Spleen (tissue), 11 donors: Measurements from ENCODE around the gene SHC4. TPM values are rescaled to one million over a fixed set of nuclear protein-coding genes. Genes with fewer than 3 reads are reported as not detected.

Source experiments
- DNase-seq: peaks from one replicate; pipeline ENCODE4 v3.0.0-alpha.2; 2020
- H3K27ac ChIP-seq, 8 donors: fragments of 200-600 bp; sonication (generic) in 7 of 8; 1 replicate in 4 of 8; 2 replicates in 4 of 8; pipeline versions ENCODE4 v1.5.0 to v1.8.0; 2016 to 2021; ENCODE audit warnings: inconsistent platforms in 4 of 8, mild to moderate bottlenecking in 4 of 8, moderate library complexity in 1 of 8
- H3K27me3 ChIP-seq, 7 donors: fragments of 200-600 bp; sonication (generic) in 6 of 7; replicated peaks in 1 of 7; 1 replicate in 4 of 7; 2 replicates in 3 of 7; pipeline versions ENCODE4 v1.5.0 to v1.8.0; 2016 to 2021; ENCODE audit warnings: inconsistent platforms in 3 of 7, mild to moderate bottlenecking in 1 of 7
- H3K36me3 ChIP-seq, 6 donors: fragments of 200-600 bp; sonication (generic) in 5 of 6; 1 replicate in 4 of 6; 2 replicates in 2 of 6; pipeline versions ENCODE4 v1.5.0 to v1.8.0; 2016 to 2021; ENCODE audit warnings: inconsistent platforms in 2 of 6
- H3K4me1 ChIP-seq, 6 donors: fragments of 200-600 bp; sonication (generic) in 5 of 6; 1 replicate in 3 of 6; 2 replicates in 3 of 6; pipeline versions ENCODE4 v1.5.0 to v1.8.0; 2016 to 2021; ENCODE audit warnings: inconsistent platforms in 3 of 6
- H3K4me3 ChIP-seq, 8 donors: fragments of 200-600 bp; sonication (generic) in 7 of 8; 1 replicate in 4 of 8; 2 replicates in 4 of 8; pipeline versions ENCODE4 v1.5.0 to v1.8.0; 2016 to 2021; ENCODE audit warnings: inconsistent platforms in 4 of 8, mild to moderate bottlenecking in 4 of 8, moderate library complexity in 2 of 8
- H3K9me3 ChIP-seq, 8 donors: fragments of 200-600 bp; sonication (generic) in 7 of 8; 1 replicate in 4 of 8; 2 replicates in 4 of 8; pipeline versions ENCODE4 v1.5.0 to v1.8.0; 2016 to 2021; ENCODE audit warnings: inconsistent platforms in 4 of 8
- CTCF ChIP-seq, 11 experiments: fragments of 200-600 bp in 7 of 11; fragments of 450-650 bp in 4 of 11; sonication (generic) in 4 of 11; IDR thresholded peaks in 8 of 11; conservative IDR thresholded peaks in 3 of 11; 1 replicate in 7 of 11; 2 replicates in 4 of 11; pipeline versions ENCODE4 v1.4.0 to v1.8.0; 2016 to 2021; ENCODE audit warnings: antibody characterized with exemption in 11 of 11, inconsistent platforms in 4 of 11, mild to moderate bottlenecking in 1 of 11
- POLR2A ChIP-seq, 3 donors: fragments of 450-650 bp; IDR thresholded peaks; one replicate each; pipeline ENCODE4 v1.5.1; 2017; ENCODE audit warnings: antibody characterized with exemption in 3 of 3, mild to moderate bottlenecking in 1 of 3
- POLR2AphosphoS5 ChIP-seq, 3 donors: sonication (generic); formaldehyde crosslinking; IDR thresholded peaks; one replicate each; pipeline ENCODE4 v1.5.1; 2017; ENCODE audit warnings: antibody characterized with exemption in 3 of 3
- WGBS, 5 donors: extraction: QIAGEN DNeasy Blood & Tissue Kit in 3 of 5; methylation state at CpG; one replicate each; pipeline versions ENCODE4 v1.1.5 to v1.1.7; 2013 to 2018; 5-methylcytosine and 5-hydroxymethylcytosine counted together
- intact Hi-C: fragments of 100-400 bp; cut with DNase I; formaldehyde crosslinking; loops from one replicate; pipeline ENCODE4 v1.15.0; 2023; ENCODE audit warnings: low total_unique reads
- polyA plus RNA-seq, 3 donors: library from polyadenylated mRNA; stranded (reverse); fragments of 200-250 nt; gene quantifications; one replicate each; pipeline ENCODE4 v1.2.1, GENCODE V29; 2013
- total RNA-seq, 7 donors: library from RNA; depleted of rRNA in 3 of 7; stranded (reverse); fragments of >200 nt in 3 of 7; fragmentation: NEBNext Ultra II Directional in 4 of 7; extraction: Animal tissue kit (Norgen Biotek cat#: 25700) in 4 of 7; gene quantifications; one replicate each; pipeline versions ENCODE4 v1.1.0 to v1.2.1, GENCODE V29; 2016 to 2021
- donor health status: healthy with polysubstance abuse.
- donor health status: DM: no; HTN: no; CAD: no; lungs with moderate emphysema.
- donor health status: DM: no; HTN: no; CAD: no.
- donor health status: Bipolar disorder and iron deficiency.
- donor health status: healthy.
- donor health status: DM: no; HTN: no; CAD: no.
- donor health status: DM: yes; HTN: yes; CAD: no.

The SHC4 gene
- total and polyA plus RNA-seq, 10 donors, result 0.20 to 0.42 (median 0.27) TPM; not detected in 5

GRCh38 chr15:48993380-48993779, 29.7 kb upstream of the SHC4 start:
- intact Hi-C loops, result no loop called here
- no peak for DNase-seq

GRCh38 chr15:48992545-48992944, 28.8 kb upstream of the SHC4 start:
- no peak for DNase-seq
- Histone ChIP-seq H3K4me1 (no peaks in the 10 kb centered on the region), H3K9me3 (no peaks in the 10 kb centered on the region), H3K36me3 (peaks cover 2 to 88% (median 42%) of the 10 kb centered on the region in 6 donors), H3K27me3 (no peaks in the 10 kb centered on the region), H3K4me3 (no peak overlapping the region), H3K27ac (no peak overlapping the region)
- TF ChIP-seq POLR2AphosphoS5 (IDR thresholded peaks at IDR 0.05) (no peak), CTCF (IDR thresholded peaks at IDR 0.05 in 8 of 11, conservative IDR thresholded peaks at IDR 0.05 in 3 of 11) (peak in 1 of 11 experiments; percentile 5)
- WGBS, 5 donors, result 53 to 90% (median 78%) methylated on average over 1 of the region's 1 CpG
- intact Hi-C loops, result no loop called here

More at GRCh38 chr15:48993380-48993779, 29.7 kb upstream of the SHC4 start:
- H3K4me3 ChIP-seq, result no peak overlapping the region
- no peaks in the 10 kb centered on the region for H3K27me3 ChIP-seq
- TF ChIP-seq POLR2A (IDR thresholded peaks at IDR 0.05), result no peak
- no peak for TF ChIP-seq POLR2AphosphoS5 (IDR thresholded peaks at IDR 0.05)
- TF ChIP-seq CTCF (IDR thresholded peaks at IDR 0.05 in 8 of 11, conservative IDR thresholded peaks at IDR 0.05 in 3 of 11), result no peak
- no peaks in the 10 kb centered on the region for H3K9me3 ChIP-seq
- H3K36me3 ChIP-seq, result peaks cover 2 to 91% (median 50%) of the 10 kb centered on the region in 6 donors
- no peak overlapping the region for H3K27ac ChIP-seq
- H3K4me1 ChIP-seq, result no peaks in the 10 kb centered on the region

- H3K4me1 ChIP-seq, result no peaks in the 10 kb centered on the region
- TF ChIP-seq POLR2A (IDR thresholded peaks at IDR 0.05), result no peak
- TF ChIP-seq CTCF (IDR thresholded peaks at IDR 0.05 in 8 of 11, conservative IDR thresholded peaks at IDR 0.05 in 3 of 11), result no peak
- no peak for TF ChIP-seq POLR2AphosphoS5 (IDR thresholded peaks at IDR 0.05)
- no peak overlapping the region for H3K4me3 ChIP-seq
- intact Hi-C loops, result no loop called here
- H3K27me3 ChIP-seq, result no peaks in the 10 kb centered on the region
- no peak overlapping the region for H3K27ac ChIP-seq
- H3K9me3 ChIP-seq, result no peaks in the 10 kb centered on the region
- 83 to 98% (median 91%) methylated on average over 6 of the region's 6 CpGs for WGBS, 5 donors
- no peak for DNase-seq
- H3K36me3 ChIP-seq, result peaks cover 2 to 83% (median 38%) of the 10 kb centered on the region in 6 donors
Observed at GRCh38 chr15:48992096-48992495, 28.4 kb upstream of the SHC4 start.

GRCh38 chr15:48989170-48989569, 25.5 kb upstream of the SHC4 start:
- H3K36me3 ChIP-seq, result peaks cover 0 to 54% (median 15%) of the 10 kb centered on the region in 6 donors
- no peak for DNase-seq
- H3K4me3 ChIP-seq, result no peak overlapping the region
- no peak for TF ChIP-seq POLR2AphosphoS5 (IDR thresholded peaks at IDR 0.05)
- no peak for TF ChIP-seq CTCF (IDR thresholded peaks at IDR 0.05 in 8 of 11, conservative IDR thresholded peaks at IDR 0.05 in 3 of 11)
- 85 to 92% (median 86%) methylated on average over 1 of the region's 1 CpG for WGBS, 5 donors
- no peaks in the 10 kb centered on the region for H3K9me3 ChIP-seq
- H3K27me3 ChIP-seq, result no peaks in the 10 kb centered on the region
- no peaks in the 10 kb centered on the region for H3K4me1 ChIP-seq
- intact Hi-C loops, result no loop called here
- no peak overlapping the region for H3K27ac ChIP-seq
